SJCRH30 (cell line): ENCODE data around the gene RIOX2. TPM values are rescaled to one million over a fixed set of nuclear protein-coding genes. Genes with fewer than 3 reads are reported as not detected.

Experiments
- DNase-seq, 2 experiments: peaks; one replicate each; pipeline ENCODE4 v3.0.0-alpha.2; 2015 to 2020
- H3K27ac ChIP-seq: fragments of 250-450 bp; sonication (Bioruptor Pico); 2 replicates; pipeline ENCODE4 v1.5.1; 2020; ENCODE audit warnings: mild to moderate bottlenecking, moderate library complexity
- H3K27me3 ChIP-seq: fragments of 250-450 bp; sonication (Bioruptor Pico); 2 replicates; pipeline ENCODE4 v1.5.1; 2020; ENCODE audit warnings: mild to moderate bottlenecking, moderate library complexity
- H3K36me3 ChIP-seq: fragments of 250-450 bp; sonication (Bioruptor Pico); 2 replicates; pipeline ENCODE4 v1.5.1; 2020; ENCODE audit warnings: mild to moderate bottlenecking, moderate library complexity
- H3K4me1 ChIP-seq: fragments of 250-450 bp; sonication (Bioruptor Pico); 2 replicates; pipeline ENCODE4 v1.5.1; 2020; ENCODE audit warnings: mild to moderate bottlenecking, moderate library complexity
- H3K4me3 ChIP-seq: fragments of 250-450 bp; sonication (Bioruptor Pico); 2 replicates; pipeline ENCODE4 v1.5.1; 2020; ENCODE audit warnings: mild to moderate bottlenecking, moderate library complexity
- H3K9me3 ChIP-seq: fragments of 250-450 bp; sonication (Bioruptor Pico); replicated peaks from 2 replicates; pipeline ENCODE4 v1.5.1; 2020; ENCODE audit warnings: mild to moderate bottlenecking, moderate library complexity
- total RNA-seq: library from RNA; depleted of rRNA; stranded (reverse); fragments of >200 nt; shearing (Covaris generic); gene quantifications from 2 replicates; pipeline ENCODE4 v1.2.3, GENCODE V29; 2014

Gene RIOX2
- total RNA-seq, 1 experiment from 2014 or later: 54.6 TPM

GRCh38 chr3:97972976-97973375 lies 745 bp upstream of the RIOX2 start:
- Histone ChIP-seq H3K9me3 (no peaks in the 10 kb centered on the region), H3K36me3 (no peaks in the 10 kb centered on the region), H3K27me3 (no peaks in the 10 kb centered on the region), H3K4me3 (peak overlapping the region; percentile 82), H3K4me1 (peaks cover 7% of the 10 kb centered on the region; the same call in 1 of the 2 replicates), H3K27ac (no peak overlapping the region)
- no peak for DNase-seq

GRCh38 chr3:97970956-97971620 lies 1.1 kb downstream of the RIOX2 start:
- peak overlapping the region; percentile 52 for H3K27ac ChIP-seq
- peaks cover 7% of the 10 kb centered on the region; the same call in 1 of the 2 replicates for H3K4me1 ChIP-seq

GRCh38 chr3:97970156-97970555 lies 2.1 kb downstream of the RIOX2 start:
- peaks cover 23% of the 10 kb centered on the region; the same call in 1 of the 2 replicates for H3K36me3 ChIP-seq
- no peaks in the 10 kb centered on the region for H3K27me3 ChIP-seq
- H3K9me3 ChIP-seq: no peaks in the 10 kb centered on the region
- no peak for DNase-seq
- no peak overlapping the region for H3K27ac ChIP-seq
- H3K4me1 ChIP-seq: peaks cover 7% of the 10 kb centered on the region; the same call in 1 of the 2 replicates
- peak overlapping the region; percentile 82 for H3K4me3 ChIP-seq

More at GRCh38 chr3:97970956-97971620, 1.1 kb downstream of the RIOX2 start:
- Histone ChIP-seq H3K36me3 (peaks cover 15% of the 10 kb centered on the region; the same call in 1 of the 2 replicates), H3K4me3 (peak overlapping the region; percentile 82), H3K27me3 (no peaks in the 10 kb centered on the region), H3K9me3 (no peaks in the 10 kb centered on the region)
- DNase-seq: peak in 1 of 2 experiments; percentile 60

- Histone ChIP-seq H3K27ac (no peak overlapping the region), H3K4me3 (no peak overlapping the region), H3K27me3 (no peaks in the 10 kb centered on the region), H3K9me3 (no peaks in the 10 kb centered on the region), H3K4me1 (peaks cover 7% of the 10 kb centered on the region; the same call in 1 of the 2 replicates), H3K36me3 (peaks cover 27% of the 10 kb centered on the region; the same call in 1 of the 2 replicates)
- DNase-seq: no peak
These were observed 2.7 kb downstream of the RIOX2 start for GRCh38 chr3:97969541-97969940.

GRCh38 chr3:97968376-97968775 lies 3.9 kb downstream of the RIOX2 start:
- Histone ChIP-seq H3K4me3 (no peak overlapping the region), H3K27me3 (no peaks in the 10 kb centered on the region), H3K27ac (no peak overlapping the region), H3K36me3 (peaks cover 34% of the 10 kb centered on the region), H3K9me3 (no peaks in the 10 kb centered on the region), H3K4me1 (peaks cover 7% of the 10 kb centered on the region; the same call in 1 of the 2 replicates)
- no peak for DNase-seq

GRCh38 chr3:97967966-97968365 lies 4.3 kb downstream of the RIOX2 start:
- H3K4me3 ChIP-seq: no peak overlapping the region
- H3K27me3 ChIP-seq: no peaks in the 10 kb centered on the region
- H3K36me3 ChIP-seq: peaks cover 38% of the 10 kb centered on the region
- H3K4me1 ChIP-seq: peaks cover 7% of the 10 kb centered on the region; the same call in 1 of the 2 replicates
- DNase-seq: no peak
- H3K27ac ChIP-seq: no peak overlapping the region
- H3K9me3 ChIP-seq: no peaks in the 10 kb centered on the region

- H3K27me3 ChIP-seq: no peaks in the 10 kb centered on the region
- H3K27ac ChIP-seq: no peak overlapping the region
- H3K36me3 ChIP-seq: peaks cover 69% of the 10 kb centered on the region
- no peaks in the 10 kb centered on the region for H3K9me3 ChIP-seq
- no peak for DNase-seq
- no peaks in the 10 kb centered on the region for H3K4me1 ChIP-seq
- H3K4me3 ChIP-seq: no peak overlapping the region
These were observed 11.1 kb downstream of the RIOX2 start for GRCh38 chr3:97960993-97961766.

- Histone ChIP-seq H3K27ac (no peak overlapping the region), H3K4me3 (no peak overlapping the region), H3K36me3 (peaks cover 65% of the 10 kb centered on the region), H3K27me3 (no peaks in the 10 kb centered on the region), H3K4me1 (no peaks in the 10 kb centered on the region), H3K9me3 (no peaks in the 10 kb centered on the region)
- no peak for DNase-seq
These were observed 11.7 kb downstream of the RIOX2 start for GRCh38 chr3:97960551-97960950.

- Histone ChIP-seq H3K36me3 (peaks cover 61% of the 10 kb centered on the region), H3K27me3 (no peaks in the 10 kb centered on the region), H3K27ac (no peak overlapping the region), H3K4me3 (no peak overlapping the region), H3K9me3 (no peaks in the 10 kb centered on the region), H3K4me1 (no peaks in the 10 kb centered on the region)
- no peak for DNase-seq
These were observed 12.4 kb downstream of the RIOX2 start for GRCh38 chr3:97959872-97960271.

- Histone ChIP-seq H3K27me3 (no peaks in the 10 kb centered on the region), H3K4me1 (no peaks in the 10 kb centered on the region), H3K27ac (no peak overlapping the region), H3K4me3 (no peak overlapping the region), H3K9me3 (no peaks in the 10 kb centered on the region), H3K36me3 (peaks cover 65% of the 10 kb centered on the region)
- no peak for DNase-seq
These were observed 13.4 kb downstream of the RIOX2 start for GRCh38 chr3:97958796-97959195.

GRCh38 chr3:97958396-97958795 lies 13.8 kb downstream of the RIOX2 start:
- no peak for DNase-seq
- Histone ChIP-seq H3K9me3 (no peaks in the 10 kb centered on the region), H3K4me3 (no peak overlapping the region), H3K27me3 (no peaks in the 10 kb centered on the region), H3K4me1 (no peaks in the 10 kb centered on the region), H3K27ac (no peak overlapping the region), H3K36me3 (peaks cover 64% of the 10 kb centered on the region)

GRCh38 chr3:97957617-97958311 lies 14.5 kb downstream of the RIOX2 start:
- peaks cover 62% of the 10 kb centered on the region for H3K36me3 ChIP-seq
- no peaks in the 10 kb centered on the region for H3K27me3 ChIP-seq
- no peaks in the 10 kb centered on the region for H3K4me1 ChIP-seq
- no peaks in the 10 kb centered on the region for H3K9me3 ChIP-seq
- DNase-seq: no peak
- H3K4me3 ChIP-seq: no peak overlapping the region
- H3K27ac ChIP-seq: no peak overlapping the region

- Histone ChIP-seq H3K4me1 (no peaks in the 10 kb centered on the region), H3K9me3 (no peaks in the 10 kb centered on the region), H3K27me3 (no peaks in the 10 kb centered on the region), H3K27ac (no peak overlapping the region), H3K36me3 (peaks cover 69% of the 10 kb centered on the region), H3K4me3 (no peak overlapping the region)
- DNase-seq: no peak
These were observed 16.2 kb downstream of the RIOX2 start for GRCh38 chr3:97956051-97956450.

- Histone ChIP-seq H3K4me3 (no peak overlapping the region), H3K4me1 (no peaks in the 10 kb centered on the region), H3K9me3 (no peaks in the 10 kb centered on the region), H3K27me3 (no peaks in the 10 kb centered on the region), H3K27ac (no peak overlapping the region), H3K36me3 (peaks cover 69% of the 10 kb centered on the region)
- DNase-seq: no peak
These were observed 17.9 kb downstream of the RIOX2 start for GRCh38 chr3:97954228-97954827.
